Occipital lobe (tissue), 2 donors: ENCODE data around the gene MELK. TPM values are rescaled to one million over a fixed set of nuclear protein-coding genes. Genes with fewer than 3 reads are reported as not detected.

Source experiments
- DNase-seq: peaks from one replicate; lab custom pipeline; 2025; lab: John Stamatoyannopoulos, UW
- total RNA-seq: library from RNA; depleted of rRNA; stranded (reverse); fragments of >200 nt; gene quantifications from one replicate; pipeline ENCODE4 v1.2.3, GENCODE V29; 2014

The MELK gene
- total RNA-seq, 1 donor from 2014 or later = 5.9 TPM

DNA sequence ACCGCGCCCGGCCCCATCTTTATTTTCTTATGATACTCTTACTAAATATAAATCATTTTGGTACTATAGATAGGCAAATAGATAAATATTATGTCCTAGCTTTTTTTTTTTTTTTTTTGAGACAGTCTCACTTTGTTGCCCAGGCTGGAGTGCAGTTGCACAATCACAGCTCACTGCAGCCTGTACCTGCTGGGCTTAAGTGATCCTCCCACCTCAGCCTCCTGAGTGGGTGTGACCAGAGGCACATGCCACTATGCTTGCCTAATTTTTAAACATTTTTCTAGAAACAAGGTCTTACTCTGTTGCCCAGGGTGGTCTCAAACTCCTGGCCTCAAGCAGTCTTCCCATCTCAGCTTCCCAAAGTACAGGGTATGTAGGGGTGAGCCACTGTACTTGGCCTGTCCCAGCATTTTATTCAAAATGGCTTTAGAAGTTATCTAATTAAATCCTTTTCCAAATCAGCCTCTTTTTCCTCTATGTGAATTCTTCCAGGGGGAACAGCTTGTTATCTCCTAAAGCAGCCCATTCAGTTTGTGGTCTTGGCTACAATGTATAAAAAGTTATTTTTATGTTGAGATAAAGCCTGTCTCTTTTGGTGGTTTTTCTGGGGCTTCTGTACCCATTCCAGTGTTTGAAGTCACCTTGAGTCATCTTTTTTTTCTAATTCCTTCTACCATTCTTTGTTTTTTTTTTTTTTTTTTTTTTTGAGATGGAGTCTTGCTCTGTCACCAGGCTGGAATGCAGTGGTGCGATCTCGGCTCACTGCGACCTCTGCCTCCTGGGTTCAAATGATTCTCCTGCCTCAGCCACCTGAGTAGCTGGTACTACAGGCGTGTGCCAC lies 12.1 kb downstream of the MELK start:
- no peak for DNase-seq

GRCh38 chr9:36590231-36590630 lies 17.5 kb downstream of the MELK start:
- no peak for DNase-seq

DNA sequence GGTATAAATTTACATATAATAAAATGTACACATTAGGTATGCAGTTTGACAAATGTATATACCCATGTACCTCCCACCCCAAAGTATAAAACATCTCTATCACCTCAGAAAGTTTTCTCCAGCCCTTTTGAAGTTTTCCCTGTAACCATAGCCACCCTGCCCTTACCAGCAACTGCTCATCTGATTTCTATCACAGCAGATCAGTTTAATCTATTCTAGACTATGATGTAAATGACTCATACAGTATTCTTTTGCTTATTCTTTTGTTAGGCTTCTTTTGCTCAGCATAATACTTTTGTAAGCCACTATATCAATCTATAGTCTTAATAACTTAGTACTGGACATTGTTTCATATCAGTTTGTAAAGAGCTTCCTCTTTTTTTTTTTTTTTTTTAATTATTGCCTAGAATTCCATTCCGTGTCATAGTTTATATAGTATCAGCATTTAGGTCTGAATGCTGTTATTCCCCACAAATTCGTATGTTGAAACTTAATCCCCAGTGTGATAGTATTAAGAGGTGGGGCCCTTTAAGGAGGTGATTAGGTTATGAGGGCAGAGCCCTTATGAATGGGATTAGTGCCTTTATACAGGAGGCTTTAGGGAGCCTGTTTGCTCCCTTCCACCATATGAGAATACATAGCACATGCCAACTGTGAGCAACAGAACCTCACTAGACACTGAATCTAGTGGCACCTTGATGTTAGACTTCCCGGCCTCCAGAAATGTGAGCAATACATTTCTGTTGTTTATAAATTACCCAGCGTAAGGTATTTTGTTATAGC lies 20.3 kb downstream of the MELK start:
- DNase-seq = no peak

GRCh38 chr9:36594213-36594612 lies 21.5 kb downstream of the MELK start:
- DNase-seq = no peak

GRCh38 chr9:36597412-36598178 lies 24.9 kb downstream of the MELK start:
- no peak for DNase-seq

DNA sequence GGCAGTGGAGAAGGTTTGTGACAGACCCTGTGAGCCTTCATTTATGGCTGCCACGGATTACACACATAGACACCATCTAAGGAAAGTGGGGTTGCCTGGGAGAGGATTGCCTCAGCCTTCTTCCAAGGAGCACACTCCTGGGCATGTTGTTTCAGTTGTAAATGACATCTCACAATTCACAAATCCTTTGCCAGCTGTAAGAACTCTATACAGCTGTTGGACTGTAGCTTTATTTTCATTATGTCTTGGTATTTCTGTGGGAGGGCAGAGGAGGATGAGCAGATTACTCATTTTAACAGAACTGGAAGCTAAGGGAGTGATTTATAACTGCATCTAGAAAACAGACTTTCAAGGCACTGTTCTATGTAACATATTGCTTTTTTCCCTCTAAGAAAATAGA lies 25.6 kb downstream of the MELK start:
- no peak for DNase-seq

GRCh38 chr9:36603006-36603405 lies 30.3 kb downstream of the MELK start:
- DNase-seq = no peak

DNA sequence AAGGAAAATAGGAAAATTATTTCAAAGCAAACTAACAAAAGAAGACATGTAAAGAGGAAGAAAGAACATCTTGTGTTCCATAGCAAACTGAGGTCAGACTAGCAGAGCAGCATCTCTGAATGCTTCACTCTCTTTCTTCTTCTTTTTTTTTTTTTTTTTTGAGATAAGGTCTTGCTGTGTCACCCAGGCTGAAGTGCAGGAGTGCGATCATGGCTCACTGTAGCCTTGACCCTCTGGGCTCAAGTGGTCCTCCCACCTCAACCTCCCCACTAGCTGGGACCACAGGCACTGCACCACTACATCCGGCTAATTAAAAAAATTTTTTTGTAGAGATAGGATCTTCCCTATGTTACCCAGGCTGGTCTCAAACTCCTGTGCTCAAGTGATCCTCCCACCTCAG lies 36.6 kb downstream of the MELK start:
- DNase-seq = no peak

- no peak for DNase-seq
Observed at GRCh38 chr9:36622121-36622520, 49.4 kb downstream of the MELK start.

- DNase-seq = no peak
Observed at GRCh38 chr9:36623280-36623679, 50.6 kb downstream of the MELK start.

- peak; percentile 34 for DNase-seq
Observed at GRCh38 chr9:36625006-36625615, 52.4 kb downstream of the MELK start.

DNA sequence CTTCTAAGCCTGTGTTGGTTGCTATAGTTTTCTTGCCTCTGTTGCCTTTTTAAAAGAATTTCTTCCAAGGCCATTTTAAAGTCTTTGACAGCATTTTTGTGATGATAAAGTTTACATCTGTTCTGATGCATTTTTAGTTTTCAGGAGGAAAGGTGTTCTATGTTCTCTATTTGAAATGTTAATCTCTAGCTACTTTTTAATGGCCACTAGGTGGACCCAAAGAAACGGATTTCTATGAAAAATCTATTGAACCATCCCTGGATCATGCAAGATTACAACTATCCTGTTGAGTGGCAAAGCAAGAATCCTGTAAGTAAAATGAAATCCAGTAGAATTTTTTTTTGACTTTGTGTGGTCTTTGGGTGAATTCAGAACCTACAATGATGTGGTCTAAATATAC lies 60.2 kb downstream of the MELK start:
- no peak for DNase-seq

GRCh38 chr9:36637491-36638270 lies 65.0 kb downstream of the MELK start:
- DNase-seq = no peak

DNA sequence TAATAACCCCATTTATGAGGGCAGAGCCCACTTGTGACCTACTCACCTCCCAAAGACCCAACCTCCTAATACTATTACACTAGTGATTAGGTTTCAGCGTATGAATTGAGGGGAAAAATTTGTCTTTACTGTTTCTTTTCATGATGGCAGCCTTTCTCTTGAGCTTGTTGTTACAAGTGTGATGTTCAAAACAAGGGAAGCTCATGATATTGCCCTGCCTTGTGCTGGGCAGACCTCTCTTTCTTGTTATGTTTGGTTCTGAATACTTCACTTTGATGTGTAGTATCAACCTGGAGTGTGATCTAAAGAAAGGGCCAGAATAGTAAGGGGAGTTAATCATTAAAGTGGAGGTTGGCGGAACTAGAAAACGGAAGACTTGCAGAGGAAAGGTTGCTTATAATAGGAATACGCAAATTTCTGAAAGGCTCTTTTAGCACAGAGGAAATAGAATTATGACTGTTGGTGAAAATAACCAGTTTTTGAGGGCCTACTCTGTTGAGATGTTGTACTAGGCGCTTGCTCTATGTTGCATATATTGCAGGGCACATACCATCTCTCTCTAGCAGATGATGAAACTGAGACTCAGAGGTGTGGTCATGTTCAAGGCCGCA lies 68.2 kb downstream of the MELK start:
- no peak for DNase-seq

GRCh38 chr9:36642817-36643216 lies 70.1 kb downstream of the MELK start:
- no peak for DNase-seq

DNA sequence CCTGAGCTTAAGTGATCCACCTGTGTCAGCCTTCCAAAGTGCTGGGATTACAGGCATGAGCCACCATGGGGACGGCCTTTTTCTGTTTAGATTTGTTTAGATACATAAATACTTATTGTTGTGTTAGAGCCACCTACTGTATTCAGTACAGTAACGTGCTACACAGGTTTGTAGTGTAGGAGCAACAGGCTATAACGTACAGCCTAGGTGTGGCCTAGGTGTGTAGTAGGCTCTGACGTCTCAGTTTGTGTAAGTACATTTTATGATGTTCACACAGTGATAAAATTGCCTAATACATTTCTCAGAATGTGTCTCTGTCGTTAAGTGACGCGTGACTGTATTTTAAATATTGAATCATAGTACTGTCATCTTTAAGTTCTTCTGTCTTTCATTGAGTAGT lies 84.1 kb downstream of the MELK start:
- no peak for DNase-seq

DNA sequence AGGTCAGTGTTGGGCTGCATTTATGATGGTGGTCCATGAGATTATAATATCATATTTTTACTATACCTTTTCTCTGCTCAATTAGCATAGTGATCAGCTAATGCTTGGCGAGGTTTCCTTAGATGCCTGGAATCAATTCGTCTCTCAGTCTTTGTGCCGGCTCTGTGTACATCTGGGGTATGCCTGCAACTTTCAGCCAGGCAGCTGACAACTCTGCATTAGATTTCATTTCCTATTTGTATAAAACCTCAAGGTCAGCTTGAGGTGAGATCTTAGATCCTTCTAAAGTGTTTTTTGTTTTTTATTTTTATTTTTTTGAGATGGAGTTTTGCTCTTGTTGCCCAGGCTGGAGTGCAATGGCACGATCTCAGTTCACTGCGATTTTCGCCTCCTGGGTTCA lies 86.8 kb downstream of the MELK start:
- DNase-seq = no peak

- no peak for DNase-seq
Observed at GRCh38 chr9:36664806-36665205, 92.1 kb downstream of the MELK start.

- DNase-seq = no peak
Observed at GRCh38 chr9:36665387-36665786, 92.7 kb downstream of the MELK start.

- DNase-seq = no peak
Observed at GRCh38 chr9:36665921-36666431, 93.3 kb downstream of the MELK start.
